HepG2 (cell line): ENCODE data around the gene DCUN1D4. TPM values are rescaled to one million over a fixed set of nuclear protein-coding genes. Genes with fewer than 3 reads are reported as not detected.
A peak's percentile ranks its signal among the peaks of the same experiment; 100 is the strongest.

Experiments used
- ATF3 ChIP-seq: sonication (generic); formaldehyde crosslinking; IDR thresholded peaks from 2 replicates; pipeline ENCODE4 v1.4.0; 2020; ENCODE audit warnings: missing genetic modification reagents
- CCAR2 ChIP-seq: fragments of 200-400 bp; formaldehyde crosslinking; optimal IDR thresholded peaks from 2 replicates; pipeline ENCODE3; 2018; ENCODE audit warnings: low read depth, mild to moderate bottlenecking, low read length, moderate library complexity
- FOXK1 ChIP-seq: sonication (generic); formaldehyde crosslinking; IDR thresholded peaks from 2 replicates; pipeline ENCODE4 v1.4.0; 2020; ENCODE audit warnings: low read depth, missing genetic modification reagents, borderline replicate concordance
- FOXM1 ChIP-seq: sonication (generic); formaldehyde crosslinking; IDR thresholded peaks from 2 replicates; pipeline ENCODE4 v1.5.0; 2020; ENCODE audit warnings: missing genetic modification reagents
- HNRNPK ChIP-seq: fragments of 200-400 bp; formaldehyde crosslinking; IDR thresholded peaks from 2 replicates; pipeline ENCODE4 v1.6.1; 2018; ENCODE audit warnings: low read length, low read depth, moderate library complexity, mild to moderate bottlenecking; ENCODE audit not compliant: poor library complexity, severe bottlenecking
- KAT8 ChIP-seq: IDR thresholded peaks from 2 replicates; pipeline ENCODE4 v1.6.1; 2016; ENCODE audit warnings: missing genetic modification reagents, missing compliant biosample characterization
- MAFG ChIP-seq: sonication (generic); formaldehyde crosslinking; IDR thresholded peaks from 2 replicates; pipeline ENCODE4 v1.5.1; 2020; ENCODE audit warnings: mild to moderate bottlenecking, missing genetic modification reagents
- MIER3 ChIP-seq: IDR thresholded peaks from 2 replicates; pipeline ENCODE4 v1.6.1; 2016; ENCODE audit warnings: missing compliant biosample characterization, borderline replicate concordance
- MZF1 ChIP-seq: sonication (generic); formaldehyde crosslinking; IDR thresholded peaks from 2 replicates; pipeline ENCODE4 v1.8.1; 2023; ENCODE audit warnings: mild to moderate bottlenecking, missing genetic modification reagents, borderline replicate concordance
- RARA ChIP-seq: IDR thresholded peaks from 2 replicates; pipeline ENCODE4 v1.6.1; 2016; ENCODE audit warnings: missing genetic modification reagents, missing compliant biosample characterization
- SNAPC2 ChIP-seq: sonication (generic); formaldehyde crosslinking; IDR thresholded peaks from 2 replicates; pipeline ENCODE4 v1.8.1; 2022; ENCODE audit warnings: mild to moderate bottlenecking, missing genetic modification reagents
- ZBTB7A ChIP-seq: sonication (generic); formaldehyde crosslinking; IDR thresholded peaks from 2 replicates; pipeline ENCODE4 v1.8.0; 2022; ENCODE audit warnings: mild to moderate bottlenecking, missing genetic modification reagents
- ZFP36L1 ChIP-seq: sonication (generic); formaldehyde crosslinking; IDR thresholded peaks from 2 replicates; pipeline ENCODE4 v1.8.0; 2022; ENCODE audit warnings: mild to moderate bottlenecking, missing genetic modification reagents, moderate library complexity
- ZNF331 ChIP-seq: sonication (generic); formaldehyde crosslinking; IDR thresholded peaks from 2 replicates; pipeline ENCODE4 v1.4.0; 2020; ENCODE audit warnings: missing genetic modification reagents
- ZNF609 ChIP-seq: sonication (generic); formaldehyde crosslinking; IDR thresholded peaks from 2 replicates; pipeline ENCODE4 v1.4.0; 2020; ENCODE audit warnings: mild to moderate bottlenecking, missing genetic modification reagents, borderline replicate concordance
- ZNF646 ChIP-seq: sonication (generic); formaldehyde crosslinking; IDR thresholded peaks from 2 replicates; pipeline ENCODE4 v1.9.0; 2021; ENCODE audit warnings: mild to moderate bottlenecking, missing genetic modification reagents
- ZSCAN5A ChIP-seq: sonication (generic); formaldehyde crosslinking; IDR thresholded peaks from 2 replicates; pipeline ENCODE4 v1.8.0; 2022; ENCODE audit warnings: mild to moderate bottlenecking, missing genetic modification reagents, borderline replicate concordance
- polyA plus RNA-seq, 8 experiments: library from polyadenylated mRNA; depleted of rRNA in 3 of 8; stranded (reverse) in 7 of 8; unstranded in 1 of 8; fragments of >200 nt; fragmentation: Illumina TruSeq in 4 of 8; extraction: Trizol in 4 of 8; gene quantifications; 2 replicates each; pipeline versions ENCODE4 v1.2.1 to v1.2.3, GENCODE V29; 2011 to 2016; ENCODE audit warnings: low read depth in 4 of 8, missing spikeins in 1 of 8, mixed read lengths in 1 of 8; ENCODE audit not compliant: insufficient read depth in 1 of 8
- total RNA-seq, 5 experiments: library from RNA; depleted of rRNA; stranded (reverse); fragments of >200 nt; fragmentation: Illumina TruSeq; extraction: Trizol; gene quantifications; 2 replicates each; pipeline ENCODE4 v1.2.3, GENCODE V29; 2016; ENCODE audit warnings: low read depth in 1 of 5

The DCUN1D4 gene
- total and polyA plus RNA-seq, 2 of the 13 experiments (the other 11 are each of a cell fraction or from before 2014, with no cell fraction given): 27.9 to 44.4 TPM

GRCh38 chr4:51845055-51845426, 2.1 kb downstream of the DCUN1D4 start (continued):
- TF ChIP-seq FOXK1 (CRISPR knock-in tag) (no peak), HNRNPK (no peak), KAT8 (no peak), FOXM1 (no peak), MIER3 (CRISPR knock-in tag) (no peak), ZNF609 (no peak), ZBTB7A (CRISPR knock-in tag) (no peak), MZF1 (CRISPR knock-in tag) (no peak), ATF3 (CRISPR knock-in tag) (no peak), ZNF331 (CRISPR knock-in tag) (no peak), RARA (CRISPR knock-in tag) (no peak), CCAR2 (no peak), ZFP36L1 (CRISPR knock-in tag) (0 out of 2 replicates have a peak, but pooled peaks have one; percentile 34), SNAPC2 (CRISPR knock-in tag) (0 out of 2 replicates have a peak, but pooled peaks have one; percentile 34), MAFG (no peak), ZNF646 (CRISPR knock-in tag) (no peak), ZSCAN5A (CRISPR knock-in tag) (0 out of 2 replicates have a peak, but pooled peaks have one; percentile 1)
